NCI-H1417 treated with DMSO at 0.1 percent for 48 hours (cell line): ENCODE measurements around the gene STYXL2.

Source experiments
- DNase-seq: peaks from one replicate; lab custom pipeline; 2025; lab: John Stamatoyannopoulos, UW

Gene STYXL2

DNA sequence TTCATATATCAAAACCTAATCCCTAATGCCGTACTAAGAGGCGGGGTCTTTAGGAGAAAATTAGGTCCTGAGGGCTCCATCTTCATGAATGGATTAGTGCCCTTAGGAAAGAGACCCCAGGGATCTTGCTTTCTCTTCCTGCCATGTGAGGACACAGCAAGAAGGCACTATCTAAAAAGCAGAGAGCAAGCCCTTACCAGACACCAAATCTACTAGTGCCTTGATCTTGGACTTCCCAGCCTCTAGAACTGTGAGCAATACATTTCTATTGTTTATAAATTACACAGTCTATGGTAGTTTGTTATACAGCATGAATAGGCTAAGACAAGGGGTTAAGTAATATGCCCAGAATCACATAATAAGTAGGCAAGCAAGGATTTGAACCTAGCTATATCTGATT is 42.9 kb downstream of the STYXL2 start:
- DNase-seq: no peak

DNA sequence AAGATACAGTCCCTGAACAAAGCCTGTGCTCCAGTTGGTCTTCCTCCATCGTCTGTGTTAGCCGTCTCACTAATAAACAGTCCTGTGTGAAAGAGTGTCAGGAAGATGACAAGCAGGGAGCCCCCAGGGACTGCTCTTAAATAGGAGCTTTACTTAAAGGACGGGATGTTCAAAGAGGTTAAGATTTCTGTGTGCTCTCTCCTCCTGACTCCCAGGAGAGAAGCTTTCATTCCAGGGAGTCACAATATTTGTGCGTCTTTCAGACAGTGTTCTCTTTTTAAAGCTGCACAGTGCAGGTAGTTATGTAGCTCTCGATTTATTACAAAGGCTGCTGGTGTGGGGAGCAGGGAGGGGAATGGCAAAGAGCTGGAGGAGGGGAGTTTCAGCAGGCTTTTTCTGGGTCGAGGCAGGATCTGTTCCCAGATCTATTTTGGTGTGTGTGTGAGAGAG is 43.5 kb downstream of the STYXL2 start:
- no peak for DNase-seq

DNA sequence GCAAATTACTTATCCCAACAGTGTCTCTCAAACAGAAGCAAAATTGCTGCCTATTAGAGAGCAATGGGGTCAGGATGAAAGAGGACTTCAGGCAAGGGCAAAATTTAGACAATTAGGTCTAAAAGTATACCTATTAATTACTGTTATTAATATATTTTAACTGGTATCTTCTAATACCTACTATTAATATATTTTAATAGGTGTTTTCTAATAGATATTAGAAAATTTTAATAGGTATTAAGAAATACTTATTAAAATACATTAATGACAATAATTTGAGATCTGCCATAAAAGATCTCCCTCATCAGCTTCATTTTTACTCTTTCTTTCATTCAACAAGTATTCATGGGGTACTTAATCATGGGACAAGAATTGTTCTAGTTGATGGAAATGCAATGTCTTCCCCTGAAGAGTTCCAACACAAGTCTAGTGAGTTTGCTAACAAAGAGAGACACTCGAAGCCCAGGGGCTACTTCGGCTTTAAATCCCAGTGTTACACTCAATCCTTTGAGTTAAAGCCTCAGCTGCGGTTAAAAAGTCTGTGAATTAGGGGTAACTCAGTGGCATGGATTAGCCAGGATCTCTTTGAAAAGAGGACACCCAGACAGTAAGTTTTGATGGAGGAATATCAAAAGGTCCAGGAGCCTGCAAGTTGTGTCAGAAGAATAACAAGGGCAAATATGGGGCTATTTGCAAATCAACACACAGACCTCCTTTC is 44.1 kb downstream of the STYXL2 start:
- DNase-seq: no peak

GRCh38 chr1:167138703-167139102 is 44.8 kb downstream of the STYXL2 start:
- DNase-seq: no peak

DNA sequence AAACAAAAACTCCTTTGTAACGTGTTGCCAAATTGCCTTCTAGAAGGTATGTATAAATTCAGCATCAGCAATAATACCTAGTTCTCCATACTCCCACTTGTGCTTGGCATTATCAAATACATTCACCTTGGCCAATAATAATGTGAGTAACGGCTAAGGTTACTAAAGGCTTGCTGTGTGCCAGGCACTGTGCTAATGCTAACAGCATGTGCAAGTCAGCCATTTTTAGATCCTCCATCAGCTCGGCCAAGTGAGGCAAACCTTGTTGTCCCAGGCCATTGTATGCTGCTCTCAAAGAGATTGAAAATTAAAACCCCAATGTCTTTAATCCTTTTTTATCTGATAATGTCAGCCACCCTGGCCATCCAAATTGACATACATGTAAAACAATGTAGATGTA is 48.1 kb downstream of the STYXL2 start:
- no peak for DNase-seq
